ENCODE results near the gene ZYG11A.

ZYG11A gene

GRCh38 chr1:52919051-52919722 lies 76.6 kb downstream of the ZYG11A start:
- TF ChIP-seq, protein P1, sequence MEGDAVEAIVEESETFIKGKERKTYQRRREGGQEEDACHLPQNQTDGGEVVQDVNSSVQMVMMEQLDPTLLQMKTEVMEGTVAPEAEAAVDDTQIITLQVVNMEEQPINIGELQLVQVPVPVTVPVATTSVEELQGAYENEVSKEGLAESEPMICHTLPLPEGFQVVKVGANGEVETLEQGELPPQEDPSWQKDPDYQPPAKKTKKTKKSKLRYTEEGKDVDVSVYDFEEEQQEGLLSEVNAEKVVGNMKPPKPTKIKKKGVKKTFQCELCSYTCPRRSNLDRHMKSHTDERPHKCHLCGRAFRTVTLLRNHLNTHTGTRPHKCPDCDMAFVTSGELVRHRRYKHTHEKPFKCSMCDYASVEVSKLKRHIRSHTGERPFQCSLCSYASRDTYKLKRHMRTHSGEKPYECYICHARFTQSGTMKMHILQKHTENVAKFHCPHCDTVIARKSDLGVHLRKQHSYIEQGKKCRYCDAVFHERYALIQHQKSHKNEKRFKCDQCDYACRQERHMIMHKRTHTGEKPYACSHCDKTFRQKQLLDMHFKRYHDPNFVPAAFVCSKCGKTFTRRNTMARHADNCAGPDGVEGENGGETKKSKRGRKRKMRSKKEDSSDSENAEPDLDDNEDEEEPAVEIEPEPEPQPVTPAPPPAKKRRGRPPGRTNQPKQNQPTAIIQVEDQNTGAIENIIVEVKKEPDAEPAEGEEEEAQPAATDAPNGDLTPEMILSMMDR (IDR thresholded peaks at IDR 0.05; ENCODE audit: low read depth, low read length), result no peak
- H3K4me3 ChIP-seq (ENCODE audit: low read depth, low read length), result no peak overlapping the region

DNA sequence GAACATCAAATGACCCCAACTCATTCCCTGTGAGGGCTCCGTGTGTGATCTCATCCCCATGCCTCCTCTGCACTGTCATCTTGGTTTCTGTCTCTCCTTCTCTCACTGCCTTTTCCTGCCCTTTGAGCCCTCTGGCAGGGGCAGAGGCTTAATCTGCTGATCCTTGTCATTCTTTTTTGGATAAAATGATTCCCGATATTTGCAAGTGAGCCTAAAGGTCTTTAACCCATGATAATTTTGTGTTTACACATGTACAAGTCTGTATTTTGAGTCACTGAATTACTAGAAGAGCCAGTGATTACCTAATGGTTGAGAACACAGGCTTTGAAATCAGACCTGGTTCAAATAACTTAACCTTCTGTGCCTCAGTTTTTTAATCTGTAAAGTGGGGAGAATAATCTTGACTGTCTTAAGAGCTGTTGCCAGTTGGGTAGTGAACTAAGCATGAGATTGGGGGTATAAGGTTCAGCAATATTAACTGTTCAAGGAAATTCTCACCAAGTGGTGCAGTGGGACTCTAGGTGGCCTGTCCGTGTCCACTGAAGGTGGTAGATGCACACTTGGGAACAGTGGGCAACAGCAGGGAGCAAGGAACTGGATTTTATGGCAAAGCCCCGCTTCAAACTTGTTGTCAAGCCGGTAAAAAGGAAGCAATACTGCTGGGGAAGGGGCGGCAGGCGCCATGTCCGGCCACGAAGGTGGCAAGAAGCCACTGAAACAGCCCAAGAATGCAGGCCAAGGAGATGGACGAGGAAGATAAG lies 77.3 kb downstream of the ZYG11A start:
- TF ChIP-seq, protein P1 (IDR thresholded peaks at IDR 0.05; ENCODE audit: low read depth, low read length), result no peak
- no peak overlapping the region for H3K4me3 ChIP-seq (ENCODE audit: low read depth, low read length)

DNA sequence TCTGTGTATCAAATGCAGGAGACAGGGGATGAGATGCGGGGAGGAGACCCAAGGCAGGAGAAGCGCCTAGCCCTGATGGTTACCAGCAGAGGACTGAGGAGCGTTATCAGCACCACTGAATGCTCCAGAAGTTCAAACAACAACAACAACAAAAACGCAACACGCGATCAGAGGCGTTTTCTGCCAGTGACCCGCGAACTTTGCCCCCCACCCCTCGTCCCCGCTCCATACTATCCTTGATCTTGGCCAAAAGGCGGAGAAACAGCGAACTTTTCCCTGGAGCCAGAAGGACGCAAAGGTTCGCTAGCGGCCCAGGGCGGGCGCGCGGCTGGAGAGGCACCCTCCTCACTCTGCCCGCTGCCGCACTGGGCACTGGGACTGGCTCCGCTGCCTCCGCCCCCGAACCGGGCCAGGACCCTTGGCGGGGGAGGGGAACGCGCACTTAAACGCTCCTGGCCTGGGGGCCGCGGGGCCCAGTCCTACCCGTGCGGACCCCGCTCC lies 78.3 kb downstream of the ZYG11A start:
- peak overlapping the region; percentile 53 for H3K4me3 ChIP-seq (ENCODE audit: low read depth, low read length)
- TF ChIP-seq, protein P1 (IDR thresholded peaks at IDR 0.05; ENCODE audit: low read depth, low read length), result no peak

DNA sequence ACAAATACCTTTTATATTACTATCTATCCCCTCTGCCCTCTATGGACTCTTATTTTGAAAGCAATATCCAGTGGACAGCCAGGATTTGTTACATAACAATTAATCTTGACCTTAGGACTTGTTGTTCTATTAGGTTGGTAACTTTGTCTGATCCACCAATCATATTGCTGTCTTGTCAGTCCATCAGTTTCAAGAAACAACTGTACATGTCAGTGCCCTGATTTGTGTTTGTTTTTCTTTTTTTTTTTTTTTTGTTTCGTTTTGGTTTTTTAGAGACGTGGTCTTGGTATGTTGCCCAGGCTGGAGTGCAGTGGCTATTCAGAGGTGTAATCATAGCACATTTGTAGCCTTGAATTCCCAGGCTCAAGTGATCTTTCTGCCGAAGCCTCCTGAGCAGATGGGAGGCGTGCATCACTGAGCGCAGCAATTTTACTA lies 83.0 kb downstream of the ZYG11A start:
- no peak overlapping the region for H3K4me3 ChIP-seq (ENCODE audit: low read depth, low read length)
- TF ChIP-seq, protein P1 (IDR thresholded peaks at IDR 0.05; ENCODE audit: low read depth, low read length), result no peak

DNA sequence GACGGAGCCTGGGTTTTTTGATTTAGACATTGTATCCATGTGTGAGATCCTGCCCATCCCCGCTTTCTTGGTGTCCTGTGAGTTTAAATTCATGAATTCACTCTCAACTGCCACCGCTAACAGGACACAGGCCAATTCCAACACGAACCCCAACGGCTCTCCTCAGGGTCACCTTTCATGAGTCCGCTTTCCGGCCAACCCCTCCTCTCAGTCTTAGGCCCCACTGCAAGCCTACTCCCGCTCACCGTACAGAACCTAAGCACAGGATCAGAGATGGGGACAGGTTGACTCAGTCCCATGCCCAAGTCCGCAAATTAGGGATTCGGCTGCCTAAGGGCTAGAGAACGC lies 84.3 kb downstream of the ZYG11A start:
- TF ChIP-seq, protein P1 (IDR thresholded peaks at IDR 0.05; ENCODE audit: low read depth, low read length), result no peak
- peak overlapping the region; percentile 77 for H3K4me3 ChIP-seq (ENCODE audit: low read depth, low read length)

DNA sequence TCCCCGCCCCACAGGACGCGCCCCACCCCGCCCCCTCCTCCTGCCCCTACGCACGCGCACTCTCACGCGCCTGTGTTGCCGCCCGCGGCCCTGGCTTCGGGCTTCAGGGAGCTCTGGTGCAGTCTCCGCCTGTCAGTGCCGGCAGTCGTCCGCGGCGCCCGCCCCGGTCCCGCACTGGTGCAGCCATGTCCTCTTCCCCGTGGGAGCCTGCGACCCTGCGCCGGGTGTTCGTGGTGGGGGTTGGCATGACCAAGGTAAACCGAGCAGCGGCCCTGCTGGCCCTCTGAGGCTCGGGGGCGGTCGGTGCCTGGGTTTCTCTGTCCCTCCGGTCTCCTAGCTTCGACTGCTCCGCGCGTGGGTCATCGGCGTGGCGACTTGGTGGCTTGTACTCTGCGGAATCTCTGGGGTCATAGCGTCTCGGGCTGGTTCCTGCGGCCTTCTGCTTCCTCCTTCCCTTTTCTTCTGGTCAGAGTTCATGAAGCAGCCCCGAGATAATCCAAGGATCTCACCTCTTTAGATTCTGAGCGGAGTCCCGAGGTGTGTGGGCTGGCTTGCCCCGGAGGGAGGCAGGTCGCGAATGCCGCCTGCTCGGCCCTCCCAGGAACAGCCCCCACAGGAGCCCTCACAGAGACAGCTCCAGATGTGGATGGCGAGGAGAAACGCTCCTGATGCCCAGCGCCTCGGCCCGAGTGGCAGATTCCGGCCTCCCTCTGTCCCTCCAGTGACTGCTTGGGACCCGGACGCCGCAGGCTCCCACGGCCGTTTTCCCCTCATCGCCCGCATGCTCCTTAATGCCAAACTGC lies 84.9 kb downstream of the ZYG11A start, which contains the start of gene SCP2:
SCP2 (plus strand) TSS at position 65 of the 803 bp plus-strand sequence; CDS start at position 186, 121 bp downstream.
- H3K4me3 ChIP-seq (ENCODE audit: low read depth, low read length), result peak within 1 kb of the TSS; percentile 77
- TF ChIP-seq, protein P1 (IDR thresholded peaks at IDR 0.05; ENCODE audit: low read depth, low read length), result no peak
